Parathyroid adenoma (tissue), 2 donors: Measurements from ENCODE around the gene ZBTB43.

ENCODE experiments used
- H2AFZ ChIP-seq: fragments of 300-600 bp; sonication (generic); one replicate; pipeline ENCODE4 v1.7.0; 2017; ENCODE audit warnings: antibody characterized with exemption, mild to moderate bottlenecking
- H3K27ac ChIP-seq: fragments of 300-600 bp; sonication (generic); one replicate; pipeline ENCODE4 v1.7.0; 2017
- H3K27me3 ChIP-seq: fragments of 300-600 bp; sonication (generic); one replicate; pipeline ENCODE4 v1.7.0; 2017; ENCODE audit warnings: low read length; ENCODE audit not compliant: control insufficient read depth, insufficient read depth
- H3K36me3 ChIP-seq: fragments of 300-600 bp; sonication (generic); one replicate; pipeline ENCODE4 v1.7.0; 2017; ENCODE audit warnings: low read length; ENCODE audit not compliant: control insufficient read depth, insufficient read depth
- H3K4me1 ChIP-seq: fragments of 300-600 bp; sonication (generic); one replicate; pipeline ENCODE4 v1.7.0; 2017; ENCODE audit warnings: control low read depth
- H3K4me2 ChIP-seq: fragments of 300-600 bp; sonication (generic); one replicate; pipeline ENCODE4 v1.7.0; 2017; ENCODE audit warnings: low read length
- H3K4me3 ChIP-seq: fragments of 300-600 bp; sonication (generic); one replicate; pipeline ENCODE4 v1.7.0; 2017; ENCODE audit warnings: low read depth, low read length
- H3K79me2 ChIP-seq: fragments of 300-600 bp; sonication (generic); one replicate; pipeline ENCODE4 v1.7.0; 2017; ENCODE audit warnings: control low read depth
- H3K9ac ChIP-seq: fragments of 300-600 bp; sonication (generic); one replicate; pipeline ENCODE4 v1.7.0; 2017; ENCODE audit warnings: mild to moderate bottlenecking
- H3K9me3 ChIP-seq: fragments of 300-600 bp; sonication (generic); one replicate; pipeline ENCODE4 v1.7.0; 2017; ENCODE audit warnings: low read length; ENCODE audit not compliant: control insufficient read depth
- TF ChIP-seq, protein P1 (sequence below): fragments of 300-600 bp; sonication (generic); IDR thresholded peaks from one replicate; pipeline ENCODE4 v1.7.0; 2017; ENCODE audit warnings: antibody characterized with exemption, mild to moderate bottlenecking
- donor health status: primary hyperparathyroidism.

Gene ZBTB43

DNA sequence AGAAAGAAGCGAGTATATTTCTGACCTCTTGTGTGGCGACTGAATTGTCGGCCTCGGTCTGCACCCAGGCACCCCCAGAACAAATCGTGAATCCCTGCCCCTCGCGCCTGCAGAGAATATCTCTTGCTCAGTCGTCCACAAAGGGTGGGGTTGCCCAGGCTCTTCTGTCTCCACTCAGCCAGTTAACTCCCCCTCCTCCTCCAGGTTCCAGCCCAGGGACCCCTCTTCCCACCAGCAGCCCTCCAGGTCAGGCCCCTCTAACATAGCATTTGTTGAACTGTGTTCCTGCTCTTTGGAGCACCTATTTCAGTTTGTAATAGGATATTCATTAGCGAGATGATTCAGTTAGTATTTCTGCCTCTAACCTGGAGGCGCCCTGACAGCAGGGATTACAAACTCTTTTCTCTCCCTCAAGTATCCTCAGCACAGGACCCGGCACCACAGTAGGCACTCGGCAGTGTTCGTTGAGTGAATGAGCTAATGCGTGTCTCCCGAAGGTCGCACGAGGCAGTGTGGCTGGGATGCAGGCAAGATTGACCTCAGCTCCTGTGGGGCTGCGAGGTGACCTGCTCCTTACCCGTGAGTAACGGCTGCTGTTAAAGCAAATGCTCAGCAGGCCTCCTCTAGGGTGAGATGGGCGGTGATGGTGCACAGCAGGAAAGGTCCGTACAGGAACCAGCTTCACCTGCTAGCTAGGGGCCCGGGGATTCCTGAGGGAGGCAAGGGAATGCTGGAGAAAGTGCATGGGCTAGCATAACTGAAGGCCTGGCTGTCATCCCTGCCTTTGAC is 81.4 kb downstream of the ZBTB43 start:
- H2AFZ ChIP-seq: no peak overlapping the region
- TF ChIP-seq, protein P1, sequence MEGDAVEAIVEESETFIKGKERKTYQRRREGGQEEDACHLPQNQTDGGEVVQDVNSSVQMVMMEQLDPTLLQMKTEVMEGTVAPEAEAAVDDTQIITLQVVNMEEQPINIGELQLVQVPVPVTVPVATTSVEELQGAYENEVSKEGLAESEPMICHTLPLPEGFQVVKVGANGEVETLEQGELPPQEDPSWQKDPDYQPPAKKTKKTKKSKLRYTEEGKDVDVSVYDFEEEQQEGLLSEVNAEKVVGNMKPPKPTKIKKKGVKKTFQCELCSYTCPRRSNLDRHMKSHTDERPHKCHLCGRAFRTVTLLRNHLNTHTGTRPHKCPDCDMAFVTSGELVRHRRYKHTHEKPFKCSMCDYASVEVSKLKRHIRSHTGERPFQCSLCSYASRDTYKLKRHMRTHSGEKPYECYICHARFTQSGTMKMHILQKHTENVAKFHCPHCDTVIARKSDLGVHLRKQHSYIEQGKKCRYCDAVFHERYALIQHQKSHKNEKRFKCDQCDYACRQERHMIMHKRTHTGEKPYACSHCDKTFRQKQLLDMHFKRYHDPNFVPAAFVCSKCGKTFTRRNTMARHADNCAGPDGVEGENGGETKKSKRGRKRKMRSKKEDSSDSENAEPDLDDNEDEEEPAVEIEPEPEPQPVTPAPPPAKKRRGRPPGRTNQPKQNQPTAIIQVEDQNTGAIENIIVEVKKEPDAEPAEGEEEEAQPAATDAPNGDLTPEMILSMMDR: no peak
- no peak overlapping the region for H3K4me3 ChIP-seq
- H3K79me2 ChIP-seq: no peaks in the 10 kb centered on the region
- H3K27ac ChIP-seq: no peak overlapping the region
- H3K27me3 ChIP-seq: no peaks in the 10 kb centered on the region
- H3K9me3 ChIP-seq: no peaks in the 10 kb centered on the region
- no peaks in the 10 kb centered on the region for H3K4me1 ChIP-seq
- H3K9ac ChIP-seq: no peak overlapping the region
- H3K36me3 ChIP-seq: no peaks in the 10 kb centered on the region
- no peak overlapping the region for H3K4me2 ChIP-seq

DNA sequence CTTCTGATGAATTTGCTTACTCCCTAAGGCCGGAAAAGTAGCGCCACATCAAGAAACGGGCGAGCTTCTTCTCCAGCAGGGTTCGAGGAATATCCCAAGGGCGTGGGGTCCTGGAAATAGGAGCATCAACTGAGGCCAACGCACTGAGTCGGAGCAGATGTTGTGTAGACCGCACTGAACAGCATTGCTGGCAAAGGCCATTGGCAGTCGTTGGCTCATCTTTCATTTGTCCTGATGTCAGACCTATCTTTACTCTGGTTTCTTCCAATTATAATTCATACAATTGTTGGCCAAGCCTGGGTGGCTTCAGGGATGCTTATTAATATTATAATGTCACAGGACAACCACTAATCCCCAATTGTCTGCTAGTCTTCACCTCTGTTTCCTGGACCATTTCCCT is 82.1 kb downstream of the ZBTB43 start:
- Histone ChIP-seq H3K9ac (no peak overlapping the region), H3K4me1 (no peaks in the 10 kb centered on the region), H2AFZ (no peak overlapping the region), H3K4me2 (no peak overlapping the region), H3K79me2 (no peaks in the 10 kb centered on the region), H3K4me3 (no peak overlapping the region), H3K27me3 (no peaks in the 10 kb centered on the region), H3K36me3 (no peaks in the 10 kb centered on the region), H3K27ac (no peak overlapping the region), H3K9me3 (no peaks in the 10 kb centered on the region)
- TF ChIP-seq, protein P1: no peak
